Non-pigmented ciliary epithelial cell (primary cell): ENCODE results near the gene SLC24A3.

Experiments used
- DNase-seq: peaks from one replicate; pipeline ENCODE4 v3.0.0-alpha.2; 2010; ENCODE audit warnings: low read depth

SLC24A3 gene

DNA sequence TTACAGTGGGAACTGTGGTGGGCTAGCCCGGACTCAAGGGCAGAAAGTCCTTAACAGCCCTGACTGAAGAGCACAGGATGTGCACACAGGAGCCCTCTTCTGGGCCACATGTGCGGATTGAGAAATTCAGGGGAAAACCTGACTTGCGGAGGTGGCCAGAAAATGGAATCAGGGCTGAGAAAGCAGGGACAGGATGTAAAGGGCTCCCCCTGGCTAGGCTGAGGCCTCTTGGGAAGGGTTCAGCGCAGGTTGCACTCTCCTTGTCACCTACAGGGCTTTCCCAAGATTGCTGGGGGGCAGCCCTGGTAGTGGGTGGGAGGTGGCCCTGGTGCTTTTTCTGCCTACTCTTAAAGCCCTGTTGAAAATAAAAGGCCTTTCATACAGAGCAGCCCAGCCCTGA is 251.2 kb downstream of the SLC24A3 start:
- DNase-seq = no peak

DNA sequence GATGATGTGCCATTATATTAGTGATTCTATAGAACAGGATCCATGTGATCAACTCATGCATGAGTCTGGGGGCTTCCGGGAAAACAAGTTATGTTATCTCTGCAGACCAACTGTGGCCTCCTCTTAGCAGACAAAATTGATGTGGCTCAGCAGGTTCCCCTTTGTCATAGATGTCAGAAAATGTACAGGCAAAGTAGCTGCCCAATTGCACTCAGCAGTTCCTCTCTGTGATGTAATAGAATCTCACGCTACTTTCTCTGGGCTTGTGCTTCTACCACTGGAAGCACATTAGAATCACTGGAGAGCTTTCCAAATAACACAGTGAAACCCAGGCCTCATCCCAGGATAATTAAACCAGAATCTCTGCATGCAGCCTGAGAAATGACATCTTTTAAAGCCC is 253.1 kb downstream of the SLC24A3 start:
- no peak for DNase-seq

DNA sequence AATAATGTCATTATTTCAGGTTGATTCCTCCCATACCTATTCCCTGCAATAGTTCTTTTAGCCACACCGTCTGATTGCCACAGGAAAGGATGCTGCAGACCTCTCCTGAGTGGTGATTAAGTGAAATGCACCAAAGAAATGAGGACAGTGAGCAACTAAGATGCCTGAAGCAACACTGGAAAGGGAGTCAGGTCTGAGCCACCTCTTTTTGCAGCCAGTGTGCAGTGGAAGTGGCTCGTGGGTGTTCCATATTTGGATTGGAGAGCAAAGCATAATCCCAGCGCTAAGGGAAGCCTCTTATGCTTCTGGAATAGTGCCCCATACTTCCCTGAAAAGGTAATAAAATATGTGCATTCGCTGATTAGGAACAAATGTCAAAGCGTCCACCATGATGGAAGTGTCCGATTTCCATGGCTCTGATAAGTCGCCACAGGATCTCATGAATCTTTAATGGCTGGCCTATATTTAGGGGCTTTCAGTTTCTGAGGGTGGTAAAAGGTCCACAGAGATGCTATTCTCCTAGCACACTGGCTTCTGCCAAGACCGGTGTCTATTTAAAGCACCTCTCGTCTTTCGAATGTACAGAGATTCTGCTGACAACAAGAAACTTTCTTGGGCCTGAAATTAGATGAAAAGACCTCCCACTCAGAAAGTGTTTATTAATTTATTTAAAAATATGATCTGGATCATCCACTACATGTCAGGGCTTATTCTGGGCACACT is 253.9 kb downstream of the SLC24A3 start:
- DNase-seq = no peak

DNA sequence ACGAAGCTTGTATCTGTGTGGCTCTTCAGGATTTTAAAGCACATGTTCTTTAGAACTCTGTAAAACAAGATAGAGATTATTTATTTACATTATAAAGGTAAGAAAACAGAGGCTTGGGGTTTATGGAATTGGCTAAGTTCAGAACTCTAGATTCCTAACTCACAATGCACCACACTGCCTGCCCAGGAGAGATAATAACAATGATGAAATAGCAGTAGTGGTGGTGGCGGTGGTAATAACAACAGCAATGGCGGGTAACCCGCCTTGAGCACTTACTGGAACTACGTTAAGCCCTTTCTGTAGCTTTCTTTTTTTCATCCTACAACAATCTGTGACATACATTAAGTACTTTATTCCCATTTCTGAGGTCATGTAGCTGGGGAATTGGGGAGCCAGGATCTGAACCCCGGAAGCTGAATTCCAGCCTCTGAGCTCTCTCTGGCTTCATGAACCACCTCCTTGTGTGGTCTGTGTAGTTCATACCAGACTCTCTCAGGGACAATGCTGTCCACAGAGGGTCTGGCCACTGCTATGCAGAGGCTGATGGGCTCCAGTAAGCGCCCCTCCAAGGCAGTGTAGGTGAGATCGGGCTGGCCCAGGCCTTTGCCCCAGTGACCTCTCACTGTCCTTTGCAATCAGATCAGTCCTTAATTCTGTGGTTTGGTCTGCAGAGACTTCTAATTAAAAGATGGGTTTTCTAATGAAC is 260.9 kb downstream of the SLC24A3 start:
- DNase-seq = no peak

DNA sequence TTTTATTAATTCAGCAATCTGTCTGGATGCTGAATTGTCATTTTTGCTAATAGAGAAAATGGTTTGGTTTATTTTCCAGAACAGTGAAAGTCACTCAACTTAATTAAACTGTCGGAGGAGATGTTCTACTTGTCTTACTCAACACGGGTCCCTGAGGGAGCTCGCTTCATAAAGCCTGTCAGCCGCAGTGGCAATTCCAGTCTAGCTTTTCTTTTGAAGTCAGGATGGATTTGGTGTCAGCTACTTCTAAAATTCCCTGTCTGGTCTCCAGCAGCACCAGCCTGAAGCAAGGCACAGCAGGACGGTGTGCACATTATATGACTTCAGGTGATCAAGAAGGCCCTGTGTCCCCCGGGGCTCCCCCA is 261.5 kb downstream of the SLC24A3 start:
- DNase-seq = no peak

DNA sequence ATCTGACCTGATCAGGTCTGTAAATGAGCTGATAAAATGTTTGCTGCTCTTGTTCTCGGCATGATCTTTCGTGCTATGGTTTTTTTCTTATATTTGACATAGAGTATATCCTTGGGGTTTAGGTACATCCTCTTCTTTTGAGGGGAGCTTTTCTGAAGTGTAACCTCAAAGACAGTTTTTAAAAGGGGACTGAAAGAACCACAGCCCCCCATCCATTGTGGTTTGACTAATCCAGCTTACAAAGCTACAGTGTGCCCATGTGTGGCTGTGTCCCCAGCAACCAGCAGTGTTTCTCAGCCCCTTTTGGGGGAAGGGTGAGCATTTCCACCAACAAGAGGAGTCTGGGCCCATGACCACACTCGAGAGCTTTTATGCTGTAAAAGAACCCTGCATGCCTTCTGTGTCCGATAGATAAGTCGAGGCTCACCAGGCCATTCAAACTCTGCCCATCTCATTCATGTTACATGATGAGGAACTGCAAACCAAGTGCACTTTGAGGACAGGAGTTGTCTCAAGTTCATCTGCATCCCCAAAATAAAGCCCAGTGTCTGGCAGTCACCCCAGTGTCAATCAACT is 266.0 kb downstream of the SLC24A3 start:
- DNase-seq = no peak

DNA sequence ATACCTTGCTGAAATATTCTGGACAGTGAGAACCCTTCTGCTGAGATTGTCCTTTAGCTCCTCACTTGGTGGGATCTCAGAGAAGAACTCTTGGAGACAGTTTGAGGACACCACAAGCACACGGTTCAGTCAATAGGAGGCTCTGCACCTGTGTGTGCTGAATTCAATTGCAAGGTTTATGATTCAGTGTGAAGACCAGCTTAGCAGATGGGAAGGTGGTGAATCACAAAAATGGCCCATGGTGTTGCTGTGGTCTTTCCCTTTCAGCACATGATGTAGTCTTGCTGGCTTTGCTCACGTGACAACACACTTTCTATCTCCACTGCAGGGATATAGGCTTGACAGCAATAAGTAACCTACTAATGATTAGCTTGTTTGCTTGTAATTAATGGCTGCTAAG is 270.3 kb downstream of the SLC24A3 start:
- DNase-seq = no peak

DNA sequence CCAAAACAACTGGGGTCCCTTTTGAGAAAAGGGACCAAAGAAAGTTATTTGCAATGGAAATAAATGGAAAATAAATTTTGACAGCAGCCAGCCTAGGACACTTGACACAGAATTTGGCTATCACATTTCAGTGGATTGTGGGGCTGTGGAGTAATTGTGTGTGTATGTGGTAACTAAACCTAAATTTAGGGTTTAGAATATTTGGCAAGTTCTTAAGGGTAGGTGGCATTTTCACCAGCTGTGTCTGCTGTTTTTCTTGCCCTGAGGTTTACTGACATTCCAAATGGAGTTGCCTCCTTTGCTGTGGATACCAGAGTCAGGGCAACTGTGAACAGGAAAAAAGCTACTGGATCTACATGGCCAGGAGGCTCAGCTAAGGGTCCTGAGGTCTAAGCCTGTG is 270.9 kb downstream of the SLC24A3 start:
- no peak for DNase-seq

DNA sequence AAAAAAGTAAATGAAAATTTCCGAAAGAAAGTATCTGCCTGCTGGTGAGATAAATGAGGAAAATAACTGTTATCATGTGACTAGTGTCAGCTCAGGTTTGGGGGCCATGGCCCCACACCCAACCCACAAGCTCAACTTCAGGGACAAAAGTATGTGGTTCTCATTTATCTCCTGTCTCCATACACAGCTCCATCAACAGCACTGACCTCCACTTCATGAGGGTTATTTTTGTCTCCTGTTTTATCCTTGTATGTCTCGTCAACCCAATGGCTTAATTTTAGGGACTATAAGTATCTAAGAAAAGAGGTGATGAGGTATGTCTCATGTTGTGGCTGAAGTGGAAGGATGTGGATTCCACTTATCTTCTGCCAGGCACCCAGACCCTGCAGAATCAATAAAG is 274.0 kb downstream of the SLC24A3 start:
- no peak for DNase-seq

DNA sequence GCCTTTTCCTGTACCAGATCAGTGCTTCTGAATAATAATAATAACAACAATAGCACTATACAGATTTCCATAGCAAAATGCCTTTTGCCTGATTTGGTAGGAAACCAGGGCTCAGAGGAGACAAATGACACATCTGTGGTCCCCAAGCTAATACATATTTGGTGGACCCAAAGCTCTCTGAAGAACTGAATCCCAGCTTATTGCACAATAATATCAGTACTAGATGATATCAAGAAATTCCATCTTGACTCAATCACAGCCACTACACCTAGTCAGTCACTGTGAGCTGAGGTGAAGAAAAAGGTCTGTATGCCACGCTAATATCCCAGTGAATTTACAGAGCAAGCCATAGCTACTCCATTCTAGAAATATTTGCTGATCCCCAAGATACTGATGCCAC is 275.0 kb downstream of the SLC24A3 start:
- no peak for DNase-seq

DNA sequence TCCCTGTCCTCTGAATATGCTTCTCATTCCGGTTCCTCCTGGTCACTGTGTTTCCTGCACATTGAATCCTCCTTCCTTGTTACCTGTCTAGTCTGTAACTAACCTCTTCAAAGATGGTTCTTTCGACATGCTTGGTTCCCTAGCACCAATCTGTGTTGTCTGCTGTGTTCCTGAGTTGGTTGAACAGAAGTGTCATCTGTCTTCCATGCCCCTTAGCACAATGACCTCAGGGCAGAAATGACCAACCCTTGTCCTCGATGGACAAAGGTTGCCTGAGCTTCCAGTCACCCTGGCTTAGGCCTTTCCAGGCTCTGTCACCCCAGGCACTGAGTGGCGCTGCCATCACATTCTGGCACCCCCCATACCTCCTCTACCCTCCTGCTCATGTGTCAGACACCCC is 278.8 kb downstream of the SLC24A3 start:
- DNase-seq = no peak

DNA sequence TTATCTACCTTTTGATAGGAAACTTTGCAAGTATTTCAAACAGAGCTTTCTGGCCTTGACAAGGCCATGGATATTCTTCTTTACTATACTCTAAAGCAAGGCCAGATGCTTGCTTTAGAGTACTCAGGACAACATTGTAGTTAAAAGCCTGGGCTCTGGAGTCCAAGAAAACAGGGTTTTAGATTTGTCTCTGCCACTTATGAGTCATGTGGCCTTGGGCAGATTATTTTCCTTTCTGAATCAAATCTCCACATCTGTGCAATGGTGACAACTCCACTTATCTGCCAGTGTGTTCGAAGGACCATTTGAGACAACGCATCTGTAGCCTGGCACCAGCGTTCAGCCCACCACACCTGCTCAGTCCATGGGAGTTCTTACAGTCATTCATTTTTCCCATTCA is 279.7 kb downstream of the SLC24A3 start:
- no peak for DNase-seq

DNA sequence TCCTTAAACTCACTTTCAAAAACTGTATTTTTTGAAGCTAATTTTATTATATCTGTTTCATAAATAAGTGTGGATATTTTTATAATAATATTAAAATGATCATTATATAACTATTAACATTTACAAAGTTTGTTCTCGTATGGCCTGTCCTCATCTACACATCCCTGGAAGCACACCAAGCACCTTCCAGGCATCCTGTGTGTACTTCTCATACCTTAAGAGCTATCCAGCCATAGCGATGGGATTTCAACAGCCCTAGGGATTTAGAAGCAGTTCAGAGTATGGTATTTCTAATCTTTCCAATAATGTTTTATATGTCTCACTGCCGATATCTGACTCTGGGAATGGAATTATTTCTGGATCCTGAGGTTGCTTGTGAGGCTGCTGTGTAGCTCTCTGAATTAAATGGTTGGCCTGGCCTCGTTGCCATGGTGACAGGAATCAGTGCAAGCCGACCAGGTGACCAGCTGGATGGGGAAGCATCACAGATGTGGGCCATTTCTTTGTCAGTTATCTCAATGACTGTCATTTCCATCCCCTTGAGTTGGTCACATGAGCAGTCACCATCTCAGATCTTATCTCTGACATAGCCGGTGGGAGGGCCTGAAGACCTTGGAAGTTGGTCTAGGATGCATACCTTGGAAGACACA is 280.4 kb downstream of the SLC24A3 start:
- DNase-seq = no peak

DNA sequence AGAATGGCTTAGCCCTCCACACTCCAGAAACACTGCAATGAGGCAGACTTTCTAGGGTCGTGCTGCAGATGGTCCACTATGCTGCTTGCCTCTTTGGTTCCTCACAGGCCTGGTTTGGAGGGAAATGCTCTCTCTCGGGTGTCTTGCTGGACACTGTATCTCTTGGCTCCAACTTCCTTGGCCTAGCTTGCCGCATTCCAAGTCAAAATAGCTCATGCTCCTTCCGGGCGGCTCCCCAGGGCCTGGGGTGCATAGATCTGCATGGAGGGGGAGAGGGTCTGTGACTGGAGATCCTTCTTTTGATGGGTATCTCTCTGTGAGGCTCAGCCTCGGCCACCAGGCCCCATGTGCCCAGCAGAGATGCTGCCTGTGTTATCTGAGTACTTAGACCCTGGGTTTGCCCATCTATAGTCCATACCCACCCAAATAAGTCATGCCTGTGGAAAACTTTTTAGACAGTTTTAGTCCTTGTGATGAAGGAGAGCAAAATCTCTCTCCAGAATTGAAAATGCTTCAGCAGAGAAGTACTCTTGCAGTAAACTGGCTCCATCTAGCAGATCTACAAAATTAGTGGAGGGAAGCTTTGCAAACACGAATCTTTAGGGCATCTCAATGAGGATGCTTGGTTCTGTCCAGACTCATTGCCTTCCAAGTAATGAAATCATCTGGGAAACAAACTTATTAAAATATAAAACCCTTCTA is 281.5 kb downstream of the SLC24A3 start:
- no peak for DNase-seq

DNA sequence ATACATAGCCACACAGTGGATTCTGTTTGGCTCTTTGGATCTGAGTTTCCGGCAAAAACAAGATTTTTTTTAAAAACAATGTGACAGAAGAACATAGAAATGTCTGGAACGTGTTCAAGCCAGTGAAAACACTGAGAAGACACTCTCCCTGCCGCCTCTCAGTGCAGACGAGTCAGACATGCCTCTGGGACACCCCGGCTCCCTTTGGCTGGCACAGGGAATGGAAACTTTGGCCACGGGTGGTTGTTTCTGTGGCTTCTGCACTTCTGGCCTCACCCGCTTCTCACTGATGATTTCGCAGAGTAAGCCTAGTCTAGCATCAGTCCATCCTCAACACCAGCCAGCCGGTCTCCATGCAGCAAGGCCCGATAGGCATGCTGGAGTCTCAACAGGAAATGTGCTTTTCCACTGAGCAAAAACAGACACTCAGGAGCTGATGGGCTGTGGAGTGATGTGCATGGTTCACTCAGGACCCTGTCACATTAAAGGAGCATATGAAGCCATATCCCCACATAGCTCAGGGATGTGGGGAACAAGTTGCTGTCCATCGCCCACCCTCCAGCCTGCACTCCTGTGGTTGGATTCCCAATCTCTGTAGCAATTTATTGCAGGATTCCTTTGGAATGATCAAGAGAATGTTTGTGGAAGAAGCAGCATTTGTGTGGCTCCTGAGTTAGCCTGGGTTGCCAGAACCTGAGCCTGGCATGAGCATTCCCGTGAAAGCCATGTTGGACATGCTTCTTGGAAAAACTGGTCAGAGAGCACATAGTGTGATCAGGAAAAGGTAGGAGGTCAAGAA is 283.7 kb downstream of the SLC24A3 start:
- no peak for DNase-seq

DNA sequence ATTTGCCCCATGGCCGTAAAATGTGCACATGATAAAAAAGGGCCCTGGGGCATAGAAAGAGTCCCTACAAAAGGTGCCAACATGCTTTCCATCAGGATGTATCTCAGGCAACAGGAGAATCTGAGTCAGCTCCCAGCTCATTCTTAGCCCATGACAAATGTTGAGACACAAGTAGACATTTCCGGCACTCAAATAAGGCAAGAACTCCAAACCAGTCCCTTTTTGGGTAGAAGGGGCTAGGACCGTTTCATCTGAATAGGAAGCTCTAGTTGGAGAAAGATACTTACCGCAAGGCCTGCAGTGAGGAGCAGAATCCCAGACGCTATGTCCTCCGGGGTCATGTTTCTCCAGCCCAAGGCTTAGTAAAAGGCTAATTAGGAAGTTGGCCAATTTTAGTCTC is 284.6 kb downstream of the SLC24A3 start:
- DNase-seq = no peak

DNA sequence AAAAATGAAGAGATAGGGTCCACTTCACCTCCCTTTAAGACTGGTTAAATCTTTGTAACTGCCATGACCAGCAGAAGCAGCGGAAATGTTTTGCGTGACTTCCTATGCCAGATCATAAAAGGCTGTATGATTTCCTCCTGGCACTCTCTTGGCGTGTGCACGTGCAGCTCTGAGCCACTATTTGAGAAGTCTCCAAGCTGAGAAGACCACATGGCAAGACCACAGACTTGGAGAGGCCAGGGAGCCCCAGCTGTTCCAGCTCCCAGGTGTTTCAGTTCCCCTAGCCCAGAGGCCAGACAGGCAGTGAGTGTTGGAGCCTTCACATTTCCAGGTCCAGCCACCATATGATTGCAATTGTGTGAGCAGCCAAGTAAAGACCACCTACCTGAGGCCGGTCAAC is 286.3 kb downstream of the SLC24A3 start:
- DNase-seq = no peak

DNA sequence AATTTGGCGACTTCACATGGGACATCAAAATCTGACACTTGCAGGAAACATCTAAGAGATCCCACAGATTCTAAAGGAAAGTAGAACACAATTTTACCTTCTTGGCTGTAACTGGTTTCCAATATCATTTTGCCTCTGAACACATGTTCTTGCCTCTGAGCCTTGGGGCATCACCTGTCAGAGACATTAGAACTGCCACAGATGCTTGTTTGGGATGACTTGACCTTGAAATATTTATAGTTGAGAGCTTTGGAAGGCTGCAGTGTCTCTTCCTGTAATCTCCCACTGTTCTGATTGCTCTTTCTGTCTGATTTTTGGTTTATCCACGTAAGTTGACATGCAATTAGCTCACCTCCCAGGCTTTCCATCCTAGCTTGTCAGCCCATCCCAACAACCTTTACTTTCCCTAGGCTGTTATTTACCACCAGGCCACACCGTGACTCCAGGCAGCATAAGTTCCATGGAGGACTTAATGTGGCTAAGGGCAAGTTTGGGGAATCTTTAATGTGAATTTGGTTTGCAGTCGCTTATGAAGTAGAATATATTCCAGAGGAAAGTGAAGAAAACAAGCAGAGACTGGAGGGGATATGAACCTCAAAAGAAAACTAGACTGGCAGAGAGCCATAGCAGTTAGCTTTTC is 289.2 kb downstream of the SLC24A3 start:
- no peak for DNase-seq

DNA sequence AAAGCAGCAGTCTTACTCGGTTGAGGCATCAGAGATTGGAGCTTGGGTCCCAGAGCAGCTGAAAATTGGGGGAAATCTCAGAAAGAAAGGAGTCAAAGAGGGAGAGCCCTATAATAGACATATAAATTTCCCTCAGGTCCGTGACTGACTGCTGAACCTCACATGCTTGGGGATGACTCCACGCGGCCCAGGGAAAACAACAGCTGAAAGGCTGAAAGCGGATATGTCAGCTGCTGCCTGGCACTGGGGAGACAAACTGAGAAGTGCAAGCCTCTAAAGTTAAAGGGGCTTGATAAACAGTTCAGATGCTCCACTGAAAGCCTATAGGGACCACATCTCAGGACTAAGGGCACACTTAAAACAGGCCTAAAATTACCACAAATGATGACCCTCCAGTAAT is 289.7 kb downstream of the SLC24A3 start:
- no peak for DNase-seq

DNA sequence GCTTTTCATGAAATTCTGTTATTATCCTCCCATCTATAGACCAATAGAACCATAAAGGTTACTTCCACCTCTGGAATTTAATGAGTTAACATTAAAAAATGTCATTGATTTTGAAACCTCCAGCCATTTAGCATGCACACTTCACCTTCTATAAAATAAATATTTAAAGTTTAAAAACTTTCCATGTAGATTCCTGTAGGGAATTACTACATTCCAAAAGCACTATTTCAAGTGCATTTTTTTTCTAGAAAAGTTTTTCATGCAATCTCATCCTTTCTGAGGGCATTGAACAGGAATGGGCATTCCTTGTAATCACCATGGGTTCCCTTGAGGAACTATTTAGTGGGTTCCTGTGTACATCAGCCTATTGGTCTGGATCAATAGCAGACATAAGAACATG is 291.8 kb downstream of the SLC24A3 start:
- DNase-seq = no peak

DNA sequence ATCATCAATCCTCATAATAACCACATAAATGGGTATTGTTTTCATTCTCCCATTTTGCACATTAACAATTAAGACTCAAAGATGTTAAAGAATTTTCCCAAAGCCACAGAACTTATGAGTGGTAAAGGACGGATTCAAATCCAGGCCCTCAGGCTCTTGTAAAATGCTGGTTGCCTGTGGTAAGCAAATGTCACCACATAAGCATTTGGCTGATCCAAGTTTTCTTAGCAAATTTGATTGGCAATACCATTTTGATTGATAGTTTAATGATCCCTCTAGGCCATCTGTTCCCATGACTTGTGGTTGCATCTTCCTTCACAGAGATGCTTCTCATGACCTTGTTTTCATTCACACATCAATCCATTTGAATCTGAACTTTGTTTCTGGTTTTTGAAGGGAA is 293.6 kb downstream of the SLC24A3 start:
- no peak for DNase-seq
